GM03348 (cell line): ENCODE measurements around the gene RPL13A.
"Not testable (repeated sequence)": the region's sequence is repeated elsewhere in the genome, so short reads cannot be mapped to it uniquely, and the experiment has no call there.

Experiments
- DNase-seq: peaks from one replicate; pipeline ENCODE4 v3.0.0; 2012; ENCODE audit warnings: low spot score

Gene RPL13A

GRCh38 chr19:49487277-49488045, at the start of gene RPL13A:
Gene RPL13A, plus strand, starts transcription at chr19:49487608. Its CDS starts 22 bp downstream, at chr19:49487630.
- DNase-seq, result peak; percentile 99

GRCh38 chr19:49438261-49438660, 49.1 kb upstream of the RPL13A start:
- DNase-seq, result no peak

DNA sequence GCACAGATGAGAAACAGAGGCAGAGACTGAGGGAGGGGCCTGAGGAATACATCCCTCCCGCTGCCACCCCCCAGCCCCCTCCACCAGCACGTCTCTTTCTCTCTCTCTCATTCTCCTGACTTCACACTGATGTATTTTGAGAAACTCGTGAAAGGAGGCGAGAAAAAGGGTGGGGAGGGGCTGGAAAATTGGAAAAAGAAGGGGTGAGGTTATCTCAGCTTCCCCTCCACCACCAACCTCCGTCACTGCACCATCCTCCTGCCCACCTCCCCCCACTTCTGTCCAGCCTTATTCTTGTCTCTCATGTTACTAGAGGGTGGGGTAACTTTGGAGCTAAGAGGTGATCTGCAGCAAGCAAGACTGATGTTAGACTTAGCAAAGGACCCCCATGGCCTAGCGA, 47.6 kb upstream of the RPL13A start:
- DNase-seq, result no peak

GRCh38 chr19:49440439-49441209, 46.8 kb upstream of the RPL13A start:
- DNase-seq, result no peak

DNA sequence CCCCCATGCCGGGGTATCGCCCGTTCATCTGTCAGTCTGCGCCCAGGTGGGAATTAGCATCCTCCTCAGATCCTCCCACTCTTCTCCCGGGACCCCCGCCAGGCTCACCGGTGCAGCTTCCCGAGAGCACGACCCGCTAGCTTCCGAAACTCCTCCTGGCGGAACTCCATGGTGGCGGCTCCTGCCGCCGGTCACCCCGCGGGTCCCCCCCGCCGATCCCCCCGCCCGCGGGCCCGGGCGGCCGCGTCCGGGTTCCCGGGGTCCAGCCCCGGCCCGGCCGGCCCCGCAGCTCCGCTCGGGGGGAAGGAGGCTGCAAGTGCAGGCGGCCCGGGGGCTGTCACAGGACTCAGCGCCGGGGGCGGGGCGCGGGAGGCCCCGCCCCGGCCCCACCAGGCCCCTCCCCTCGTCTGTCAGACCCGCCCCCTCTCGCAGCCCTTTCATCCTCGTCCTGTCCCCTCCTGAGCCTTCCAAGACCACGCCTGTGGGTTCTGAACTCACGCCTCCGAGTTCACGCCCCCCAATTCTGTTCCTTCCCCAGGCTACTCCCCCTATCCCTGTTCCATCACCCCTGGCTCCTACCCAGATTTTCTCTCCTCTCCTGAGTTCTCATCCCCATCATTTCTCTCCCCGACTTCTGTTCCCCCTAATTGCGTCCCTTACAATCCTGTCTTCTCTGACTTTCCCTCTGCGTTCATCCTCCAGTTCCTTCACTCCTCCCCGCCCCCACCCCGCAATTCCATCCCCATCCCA, 46.0 kb upstream of the RPL13A start, which contains the start of gene SLC17A7:
Gene SLC17A7, minus strand, starts transcription at position 318 of the 750 bp plus-strand sequence. Its CDS starts 148 bp downstream, at position 170.
- DNase-seq, result peak; percentile 66

GRCh38 chr19:49441960-49442350, 45.5 kb upstream of the RPL13A start:
- no peak for DNase-seq

- DNase-seq, result no peak
Measured at GRCh38 chr19:49442354-49442753, 45.1 kb upstream of the RPL13A start.

DNA sequence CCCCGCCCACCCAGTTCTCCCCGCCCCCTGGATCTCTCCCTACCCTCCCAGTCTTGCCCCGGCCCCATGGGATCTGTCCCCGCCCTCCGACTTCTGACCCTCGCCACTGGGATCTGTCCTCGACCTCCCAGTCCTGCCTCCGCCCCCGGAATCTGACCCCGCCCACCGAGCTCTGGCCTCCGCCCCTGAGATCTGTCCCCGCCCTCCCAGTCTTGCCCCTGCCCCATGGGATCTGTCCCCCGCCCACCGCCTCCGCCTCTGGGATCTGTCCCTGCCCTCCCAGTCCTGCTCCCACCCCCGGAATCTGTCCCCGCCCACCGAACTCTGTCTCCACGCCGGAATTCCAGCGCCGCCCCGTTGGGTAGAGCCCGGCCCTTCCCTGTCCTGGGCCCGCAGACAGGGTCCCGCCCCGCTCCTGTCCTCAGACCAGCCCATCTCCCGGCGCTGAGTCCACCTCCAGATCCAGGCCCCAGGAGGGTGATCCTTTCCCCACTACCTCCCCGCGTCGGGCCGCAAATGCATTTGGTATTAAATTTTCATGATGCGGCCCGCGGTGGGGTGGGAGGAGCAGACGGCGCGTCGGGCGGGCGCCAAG, 44.5 kb upstream of the RPL13A start:
- DNase-seq, result peak; percentile 93

DNA sequence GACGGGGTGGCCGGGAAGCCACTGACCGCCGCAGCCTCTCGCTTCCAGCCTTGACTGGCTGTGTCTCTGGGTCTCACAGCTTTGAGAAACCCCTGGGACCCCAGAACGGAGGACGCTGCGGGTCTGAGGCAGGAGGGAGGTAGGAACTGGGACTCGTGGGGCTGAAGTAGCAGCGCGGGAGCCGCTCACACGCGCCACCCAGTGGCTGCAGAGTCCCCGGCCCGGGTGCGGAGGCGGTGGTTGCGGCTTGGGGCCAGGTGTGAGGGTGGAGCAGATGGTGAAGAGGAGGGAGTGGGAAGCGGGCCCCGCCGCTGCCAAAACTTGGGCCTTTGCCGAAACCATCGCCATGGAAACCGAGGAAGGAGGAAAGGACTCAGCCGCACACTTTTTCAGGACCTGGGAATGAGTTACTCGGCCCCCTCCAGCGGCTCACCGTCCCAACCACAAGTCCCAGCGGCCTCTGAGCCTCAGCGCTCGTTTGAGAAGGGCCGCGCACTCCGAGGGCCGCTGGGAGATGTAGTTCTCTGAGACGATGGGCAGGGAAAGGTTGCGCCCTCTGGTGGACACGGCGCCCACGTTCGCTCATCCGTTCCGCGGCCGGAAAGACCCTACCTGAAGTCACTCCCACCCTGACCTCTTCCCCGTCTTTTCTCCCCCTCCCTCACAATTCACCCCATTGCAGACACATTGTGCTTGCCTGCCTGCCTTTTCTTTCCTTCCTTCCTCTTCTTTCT, 43.9 kb upstream of the RPL13A start:
- peak; percentile 95 for DNase-seq

GRCh38 chr19:49444100-49444700, 43.2 kb upstream of the RPL13A start:
- not testable (repeated sequence) for DNase-seq

GRCh38 chr19:49445997-49446396, 41.4 kb upstream of the RPL13A start:
- no peak for DNase-seq

DNA sequence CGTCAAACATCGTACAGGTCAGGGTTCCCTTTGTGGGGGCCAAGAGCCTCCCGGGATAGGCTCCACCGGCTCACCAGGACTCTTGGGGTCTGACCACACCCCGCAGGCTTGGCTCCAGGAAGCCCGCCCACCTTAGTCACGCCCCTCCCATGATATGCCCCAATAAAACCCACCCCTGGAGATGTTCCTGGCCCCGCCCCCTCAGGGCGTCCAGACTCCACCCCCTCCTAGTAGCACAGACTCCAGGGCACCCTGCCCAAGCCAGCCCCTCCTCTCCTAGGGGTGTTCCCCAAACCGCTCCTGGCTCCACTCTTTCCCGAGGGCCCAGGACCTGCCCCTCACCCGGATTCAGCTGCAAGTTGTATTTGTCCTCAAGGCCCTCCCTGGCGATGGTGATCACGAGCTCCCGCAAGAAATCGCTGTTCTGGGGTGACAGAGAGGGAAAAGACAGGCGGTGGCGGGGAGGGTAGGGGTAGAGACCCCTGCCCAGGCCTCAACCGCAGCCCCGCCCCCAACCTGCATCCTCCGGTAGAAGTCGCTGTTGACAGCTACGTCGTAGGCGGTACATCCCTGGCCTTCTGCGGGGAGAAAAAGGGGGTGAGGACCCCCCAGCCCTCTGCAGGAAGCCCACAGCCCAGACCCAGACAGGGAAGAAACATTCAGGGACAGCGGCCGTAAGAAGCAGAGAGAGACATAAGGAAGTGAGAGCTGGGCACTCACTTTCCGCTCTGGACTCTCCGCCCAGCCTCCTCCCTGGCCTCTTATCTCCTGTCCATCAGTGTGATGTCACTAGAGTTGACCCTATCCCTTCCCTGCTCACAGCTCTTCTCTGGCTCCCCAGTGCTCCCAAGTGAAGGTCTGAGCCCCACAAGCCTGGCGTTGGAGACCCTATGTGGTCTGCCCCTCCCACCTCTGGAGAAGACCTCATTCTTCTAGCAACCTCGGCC, 39.6 kb upstream of the RPL13A start:
- no peak for DNase-seq

GRCh38 chr19:49448432-49448786, 39.0 kb upstream of the RPL13A start:
- no peak for DNase-seq

DNA sequence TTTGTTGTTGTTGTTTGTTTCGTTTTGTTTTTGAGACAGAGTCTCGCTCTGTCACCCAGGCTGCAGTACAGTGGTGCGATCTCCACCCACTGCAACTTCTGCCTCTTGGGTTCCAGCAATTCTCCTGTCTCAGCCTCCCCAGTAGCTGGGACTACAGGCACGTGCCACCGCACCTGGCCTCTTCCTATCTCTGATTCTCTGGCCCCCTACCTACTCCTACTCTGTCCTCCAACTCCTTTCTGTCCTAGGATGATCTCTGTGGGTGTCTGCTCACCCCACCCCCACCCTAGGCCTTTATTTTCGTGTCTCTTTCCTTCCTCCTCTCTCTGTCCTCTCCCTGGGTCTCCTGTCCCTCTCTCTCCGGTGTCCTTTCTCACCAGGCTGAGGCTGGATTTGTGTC, 37.0 kb upstream of the RPL13A start:
- no peak for DNase-seq

- DNase-seq, result peak; percentile 93
Measured at GRCh38 chr19:49451430-49452181, 35.8 kb upstream of the RPL13A start, which contains the start of gene PIH1D1. Gene PIH1D1, minus strand, starts transcription at chr19:49451814. Its CDS starts 240 bp downstream, at chr19:49451574.

GRCh38 chr19:49453013-49453756, 34.2 kb upstream of the RPL13A start, which contains the start of gene ALDH16A1:
Gene ALDH16A1, plus strand, starts transcription at chr19:49453225. Its CDS starts 107 bp downstream, at chr19:49453332.
- peak; percentile 99 for DNase-seq

GRCh38 chr19:49453757-49454240, 33.6 kb upstream of the RPL13A start:
- no peak for DNase-seq

DNA sequence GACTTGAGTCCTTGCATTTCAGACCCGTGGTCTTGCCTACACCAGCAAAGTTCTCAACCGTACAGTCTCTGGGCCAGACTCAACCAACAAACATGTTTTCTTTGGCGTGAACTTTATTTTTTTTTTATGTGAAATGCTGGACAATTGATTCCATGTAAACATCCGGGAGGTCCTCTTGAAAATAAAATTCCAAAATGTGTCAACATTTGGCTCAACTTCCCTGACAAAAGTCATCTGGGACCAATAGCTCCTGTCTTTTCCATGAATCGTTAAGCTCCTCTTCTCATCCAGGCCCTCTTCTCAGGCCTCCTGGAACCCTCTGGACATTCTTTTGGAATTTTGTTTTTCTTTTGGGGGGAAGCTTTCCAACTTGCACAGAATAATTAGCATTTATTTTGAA, 31.6 kb upstream of the RPL13A start:
- no peak for DNase-seq
